Measurements from ENCODE around the gene LAS1L. TPM values are rescaled to one million over a fixed set of nuclear protein-coding genes. Genes with fewer than 3 reads are reported as not detected.
"Not testable (repeated sequence)": the region's sequence is repeated elsewhere in the genome, so short reads cannot be mapped to it uniquely, and the experiment has no call there.

The LAS1L gene
- total and polyA plus RNA-seq, 12 donors: 7.4 to 41.2 (median 21.4) TPM

DNA sequence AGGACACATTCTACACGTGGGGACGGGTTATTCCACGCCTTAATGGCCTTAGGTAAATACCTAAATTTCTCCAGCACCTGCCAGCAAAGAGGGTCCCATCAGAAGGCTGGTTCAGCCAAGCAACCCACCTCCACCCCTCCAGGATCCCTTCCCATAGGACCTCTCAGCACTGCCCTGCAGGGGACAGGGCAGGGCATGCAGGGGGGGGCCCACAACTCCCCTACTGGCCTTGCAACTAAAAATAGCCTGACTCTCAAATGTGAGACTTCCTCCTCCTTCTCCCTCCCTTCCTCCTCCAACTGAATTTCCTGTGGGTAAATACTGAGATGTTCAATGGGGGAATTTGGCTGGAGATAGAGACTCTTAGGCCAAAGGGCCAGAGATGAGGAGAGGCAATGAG is 6.3 kb downstream of the LAS1L start:
- H3K27ac ChIP-seq: no peak overlapping the region
- 33 to 44% (median 39%) methylated on average over 3 of the region's 3 CpGs for WGBS, 4 donors
- peaks cover 0 to under 1% of the 10 kb centered on the region in 2 donors for H3K4me1 ChIP-seq (replicated peaks in 1 of 2)
- H3K27me3 ChIP-seq: peaks cover 4% of the 10 kb centered on the region
- no peaks in the 10 kb centered on the region for H3K9me3 ChIP-seq (replicated peaks in 1 of 3)
- no peak for DNase-seq
- intact Hi-C loops (cut with DNase I): no loop called here
- no peak overlapping the region for H3K4me3 ChIP-seq
- H3K36me3 ChIP-seq (replicated peaks in 1 of 2): peaks cover 0 to 24% of the 10 kb centered on the region in 2 donors
- TF ChIP-seq, protein P1, sequence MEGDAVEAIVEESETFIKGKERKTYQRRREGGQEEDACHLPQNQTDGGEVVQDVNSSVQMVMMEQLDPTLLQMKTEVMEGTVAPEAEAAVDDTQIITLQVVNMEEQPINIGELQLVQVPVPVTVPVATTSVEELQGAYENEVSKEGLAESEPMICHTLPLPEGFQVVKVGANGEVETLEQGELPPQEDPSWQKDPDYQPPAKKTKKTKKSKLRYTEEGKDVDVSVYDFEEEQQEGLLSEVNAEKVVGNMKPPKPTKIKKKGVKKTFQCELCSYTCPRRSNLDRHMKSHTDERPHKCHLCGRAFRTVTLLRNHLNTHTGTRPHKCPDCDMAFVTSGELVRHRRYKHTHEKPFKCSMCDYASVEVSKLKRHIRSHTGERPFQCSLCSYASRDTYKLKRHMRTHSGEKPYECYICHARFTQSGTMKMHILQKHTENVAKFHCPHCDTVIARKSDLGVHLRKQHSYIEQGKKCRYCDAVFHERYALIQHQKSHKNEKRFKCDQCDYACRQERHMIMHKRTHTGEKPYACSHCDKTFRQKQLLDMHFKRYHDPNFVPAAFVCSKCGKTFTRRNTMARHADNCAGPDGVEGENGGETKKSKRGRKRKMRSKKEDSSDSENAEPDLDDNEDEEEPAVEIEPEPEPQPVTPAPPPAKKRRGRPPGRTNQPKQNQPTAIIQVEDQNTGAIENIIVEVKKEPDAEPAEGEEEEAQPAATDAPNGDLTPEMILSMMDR (IDR thresholded peaks at IDR 0.05): no peak
- TF ChIP-seq POLR2A (IDR thresholded peaks at IDR 0.05): no peak

GRCh38 chrX:65524139-65524538 is 10.4 kb downstream of the LAS1L start:
- TF ChIP-seq, protein P1 (IDR thresholded peaks at IDR 0.05): no peak
- no peak for TF ChIP-seq POLR2A (IDR thresholded peaks at IDR 0.05)
- H3K4me3 ChIP-seq: no peak overlapping the region
- no peak for DNase-seq
- no peaks in the 10 kb centered on the region for H3K9me3 ChIP-seq (replicated peaks in 1 of 3)
- WGBS, 4 donors: 83 to 92% (median 88%) methylated on average over 9 of the region's 9 CpGs
- H3K4me1 ChIP-seq (replicated peaks in 1 of 2): no peaks in the 10 kb centered on the region
- H3K27me3 ChIP-seq: no peaks in the 10 kb centered on the region
- H3K27ac ChIP-seq: no peak overlapping the region
- peaks cover 0 to 48% of the 10 kb centered on the region in 2 donors for H3K36me3 ChIP-seq (replicated peaks in 1 of 2)
- intact Hi-C loops (cut with DNase I): no loop called here

GRCh38 chrX:65522739-65523372 is 11.7 kb downstream of the LAS1L start:
- no peak for DNase-seq
- 67 to 87% (median 77%) methylated on average over 3 of the region's 3 CpGs for WGBS, 4 donors
- Histone ChIP-seq H3K4me3 (no peak overlapping the region), H3K9me3 (replicated peaks in 1 of 3) (no peaks in the 10 kb centered on the region), H3K27ac (no peak overlapping the region), H3K4me1 (replicated peaks in 1 of 2) (no peaks in the 10 kb centered on the region), H3K36me3 (replicated peaks in 1 of 2) (peaks cover 0 to 46% of the 10 kb centered on the region in 2 donors), H3K27me3 (no peaks in the 10 kb centered on the region)
- TF ChIP-seq, protein P1 (IDR thresholded peaks at IDR 0.05): no peak
- no peak for TF ChIP-seq POLR2A (IDR thresholded peaks at IDR 0.05)
- intact Hi-C loops (cut with DNase I): no loop called here

DNA sequence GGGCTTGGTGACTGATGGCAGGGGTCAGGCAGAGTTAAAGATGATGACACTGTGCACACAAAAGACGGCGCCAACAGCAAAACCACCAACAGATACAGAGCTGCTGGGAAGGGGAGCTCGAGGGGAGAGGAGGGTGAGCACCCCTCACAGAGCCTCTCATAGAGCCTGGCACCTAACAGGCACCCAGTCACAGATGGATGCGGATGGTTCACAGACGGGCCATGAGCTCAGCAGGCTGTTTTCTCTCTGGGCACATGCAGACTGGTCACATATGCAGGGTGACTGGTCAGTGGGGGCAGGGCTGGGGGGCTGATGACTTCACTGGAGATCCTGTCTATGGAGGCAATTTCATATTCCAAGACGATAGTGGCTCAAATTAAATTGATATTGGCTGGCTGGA is 15.1 kb downstream of the LAS1L start:
- intact Hi-C loops (cut with DNase I): not testable (repeated sequence)
- WGBS, 4 donors: 61 to 85% (median 76%) methylated on average over 3 to 4 of the region's 6 CpGs
- H3K36me3 ChIP-seq (replicated peaks in 1 of 2): peaks cover 0 to 44% of the 10 kb centered on the region in 2 donors

GRCh38 chrX:65518980-65519379 is 15.6 kb downstream of the LAS1L start:
- H3K4me3 ChIP-seq; DNase-seq; H3K9me3 ChIP-seq (replicated peaks in 1 of 3); H3K4me1 ChIP-seq (replicated peaks in 1 of 2); intact Hi-C loops (cut with DNase I); H3K27me3 ChIP-seq; H3K27ac ChIP-seq: not testable (repeated sequence)
- H3K36me3 ChIP-seq (replicated peaks in 1 of 2): peaks cover 0 to 38% of the 10 kb centered on the region in 2 donors
- WGBS, 4 donors: 63 to 91% (median 84%) methylated on average over 4 of the region's 9 CpGs

More for the DNA sequence above, 15.1 kb downstream of the LAS1L start:
- not testable (repeated sequence) for H3K4me3 ChIP-seq; DNase-seq; H3K27me3 ChIP-seq; H3K27ac ChIP-seq; H3K9me3 ChIP-seq (replicated peaks in 1 of 3); H3K4me1 ChIP-seq (replicated peaks in 1 of 2)
